Non-pigmented ciliary epithelial cell (primary cell): ENCODE data around the gene CLEC12A.

Experiments
- DNase-seq: peaks from one replicate; pipeline ENCODE4 v3.0.0-alpha.2; 2010; ENCODE audit warnings: low read depth

CLEC12A gene

DNA sequence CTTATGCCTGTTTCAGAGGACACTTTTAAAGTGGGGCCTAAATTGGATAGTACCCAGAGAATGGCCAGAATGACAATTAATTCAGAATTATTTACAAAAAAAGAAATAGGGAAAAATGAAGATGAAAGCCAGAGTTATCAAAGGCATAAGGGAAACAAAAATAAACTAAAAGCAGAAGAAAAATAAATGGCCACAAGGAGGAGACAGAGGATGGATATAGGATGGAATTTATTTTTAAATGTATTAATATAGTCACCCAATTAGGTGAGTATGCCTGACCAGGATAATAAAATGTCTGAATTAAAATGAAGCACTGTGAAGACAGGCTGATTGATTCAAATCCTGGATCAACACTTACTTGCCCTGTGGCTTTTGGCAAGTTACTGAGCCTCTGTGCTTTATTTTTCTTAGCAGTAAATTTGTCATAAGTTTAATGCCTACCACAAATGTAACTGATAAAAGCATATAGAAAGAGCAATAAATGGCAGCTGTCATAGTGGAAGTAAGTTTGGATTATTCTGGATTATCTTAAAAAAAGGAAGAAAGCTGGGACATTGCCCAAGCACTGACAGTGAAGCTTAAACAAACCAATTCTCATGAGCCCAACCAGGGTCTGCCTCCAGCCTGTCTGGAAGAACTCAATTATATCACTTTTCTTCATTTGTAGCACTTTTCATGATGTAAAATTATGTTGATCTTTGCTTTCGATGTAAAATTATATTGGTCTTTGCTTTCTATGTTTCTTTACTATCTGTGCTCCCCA lies 62.8 kb downstream of the CLEC12A start:
- DNase-seq, result no peak
